Stimulated activated CD8-positive, alpha-beta memory T cell treated with anti-CD3 and anti-CD28 coated beads, Interleukin-4, amount 100 ng/mL, for 1 hour (primary cell): Measurements from ENCODE around the gene RGS6.

Experiments used
- DNase-seq, 2 donors: peaks; one replicate each; pipeline ENCODE4 v3.0.0-alpha.2; 2020; ENCODE audit warnings: low read depth in 2 of 2, low spot score in 1 of 2

Gene RGS6

GRCh38 chr14:72237722-72238666 is 305.8 kb downstream of the RGS6 start:
- no peak for DNase-seq

- DNase-seq: no peak
Observed at GRCh38 chr14:72243309-72244293, 311.4 kb downstream of the RGS6 start.

- no peak for DNase-seq
Observed at GRCh38 chr14:72247896-72248465, 315.8 kb downstream of the RGS6 start.

- DNase-seq: no peak
Observed at GRCh38 chr14:72253503-72253902, 321.3 kb downstream of the RGS6 start.

GRCh38 chr14:72254202-72254936 is 322.1 kb downstream of the RGS6 start:
- DNase-seq: no peak

- DNase-seq: no peak
Observed at GRCh38 chr14:72254937-72255472, 322.8 kb downstream of the RGS6 start.

GRCh38 chr14:72256055-72256454 is 323.8 kb downstream of the RGS6 start:
- no peak for DNase-seq

- DNase-seq: no peak
Observed at GRCh38 chr14:72261068-72261467, 328.8 kb downstream of the RGS6 start.

- no peak for DNase-seq
Observed at GRCh38 chr14:72262771-72263170, 330.5 kb downstream of the RGS6 start.

- no peak for DNase-seq
Observed at GRCh38 chr14:72264716-72265115, 332.5 kb downstream of the RGS6 start.

- no peak for DNase-seq
Observed at GRCh38 chr14:72270147-72270727, 338.0 kb downstream of the RGS6 start.

GRCh38 chr14:72270749-72271148 is 338.5 kb downstream of the RGS6 start:
- DNase-seq: no peak

- no peak for DNase-seq
Observed at GRCh38 chr14:72275242-72275641, 343.0 kb downstream of the RGS6 start.

- no peak for DNase-seq
Observed at GRCh38 chr14:72278316-72278715, 346.1 kb downstream of the RGS6 start.

- no peak for DNase-seq
Observed at GRCh38 chr14:72284176-72284575, 351.9 kb downstream of the RGS6 start.

- DNase-seq: no peak
Observed at GRCh38 chr14:72290241-72290640, 358.0 kb downstream of the RGS6 start.

GRCh38 chr14:72291908-72292688 is 359.9 kb downstream of the RGS6 start:
- DNase-seq: no peak

GRCh38 chr14:72292689-72293024 is 360.4 kb downstream of the RGS6 start:
- no peak for DNase-seq

- DNase-seq: no peak
Observed at GRCh38 chr14:72301352-72301751, 369.1 kb downstream of the RGS6 start.
